Measurements from ENCODE around the gene CHST15. TPM values are rescaled to one million over a fixed set of nuclear protein-coding genes. Genes with fewer than 3 reads are reported as not detected.

CHST15 gene
- total RNA-seq, 1 experiment from 2014 or later: 0.13 TPM

GRCh38 chr10:124000792-124001201, 92.6 kb downstream of the CHST15 start:
- Histone ChIP-seq H3K4me3 (no peak overlapping the region), H3K9me3 (replicated peaks) (no peaks in the 10 kb centered on the region), H3K36me3 (no peaks in the 10 kb centered on the region), H3K27me3 (replicated peaks) (no peaks in the 10 kb centered on the region), H3K4me1 (replicated peaks) (peaks cover 5% of the 10 kb centered on the region), H3K27ac (no peak overlapping the region)
- no peak for DNase-seq (ENCODE audit: low read depth in 1 of 2, low spot score in 2 of 2)

- no peak overlapping the region for H3K4me3 ChIP-seq
- no peak overlapping the region for H3K27ac ChIP-seq
- H3K36me3 ChIP-seq: no peaks in the 10 kb centered on the region
- no peaks in the 10 kb centered on the region for H3K9me3 ChIP-seq (replicated peaks)
- H3K4me1 ChIP-seq (replicated peaks): peaks cover 11% of the 10 kb centered on the region
- no peak for DNase-seq (ENCODE audit: low read depth in 1 of 2, low spot score in 2 of 2)
- no peaks in the 10 kb centered on the region for H3K27me3 ChIP-seq (replicated peaks)
Observed at GRCh38 chr10:123999956-124000615, 93.3 kb downstream of the CHST15 start.

GRCh38 chr10:123999261-123999660, 94.1 kb downstream of the CHST15 start:
- peaks cover 19% of the 10 kb centered on the region for H3K4me1 ChIP-seq (replicated peaks)
- H3K9me3 ChIP-seq (replicated peaks): no peaks in the 10 kb centered on the region
- H3K27ac ChIP-seq: no peak overlapping the region
- H3K36me3 ChIP-seq: no peaks in the 10 kb centered on the region
- no peak overlapping the region for H3K4me3 ChIP-seq
- H3K27me3 ChIP-seq (replicated peaks): no peaks in the 10 kb centered on the region; the same call in 1 of the 2 replicates
- no peak for DNase-seq (ENCODE audit: low read depth in 1 of 2, low spot score in 2 of 2)

- Histone ChIP-seq H3K36me3 (no peaks in the 10 kb centered on the region), H3K27ac (no peak overlapping the region), H3K4me3 (no peak overlapping the region), H3K27me3 (replicated peaks) (no peaks in the 10 kb centered on the region; the same call in 1 of the 2 replicates), H3K9me3 (replicated peaks) (no peaks in the 10 kb centered on the region), H3K4me1 (replicated peaks) (peaks cover 20% of the 10 kb centered on the region)
- peak in 1 of 2 experiments; percentile 18 for DNase-seq (ENCODE audit: low read depth in 1 of 2, low spot score in 2 of 2)
Observed at GRCh38 chr10:123998197-123999141, 94.9 kb downstream of the CHST15 start.

- no peaks in the 10 kb centered on the region; the same call in 1 of the 2 replicates for H3K27me3 ChIP-seq (replicated peaks)
- no peaks in the 10 kb centered on the region for H3K9me3 ChIP-seq (replicated peaks)
- H3K27ac ChIP-seq: no peak overlapping the region
- H3K4me1 ChIP-seq (replicated peaks): peaks cover 20% of the 10 kb centered on the region
- no peak overlapping the region for H3K4me3 ChIP-seq
- no peaks in the 10 kb centered on the region for H3K36me3 ChIP-seq
- peak; percentile 33 to 52 for DNase-seq (ENCODE audit: low read depth in 1 of 2, low spot score in 2 of 2)
Observed at GRCh38 chr10:123997486-123998196, 95.8 kb downstream of the CHST15 start.

GRCh38 chr10:123997013-123997412, 96.4 kb downstream of the CHST15 start:
- no peak for DNase-seq (ENCODE audit: low read depth in 1 of 2, low spot score in 2 of 2)
- peaks cover 20% of the 10 kb centered on the region for H3K4me1 ChIP-seq (replicated peaks)
- no peaks in the 10 kb centered on the region for H3K9me3 ChIP-seq (replicated peaks)
- no peak overlapping the region for H3K4me3 ChIP-seq
- H3K36me3 ChIP-seq: no peaks in the 10 kb centered on the region
- peaks cover 4% of the 10 kb centered on the region; the same call in 1 of the 2 replicates for H3K27me3 ChIP-seq (replicated peaks)
- H3K27ac ChIP-seq: no peak overlapping the region

GRCh38 chr10:123996302-123996701, 97.1 kb downstream of the CHST15 start:
- H3K4me1 ChIP-seq (replicated peaks): peaks cover 20% of the 10 kb centered on the region
- H3K36me3 ChIP-seq: no peaks in the 10 kb centered on the region
- H3K4me3 ChIP-seq: no peak overlapping the region
- no peaks in the 10 kb centered on the region for H3K9me3 ChIP-seq (replicated peaks)
- peaks cover 7% of the 10 kb centered on the region; the same call in 1 of the 2 replicates for H3K27me3 ChIP-seq (replicated peaks)
- no peak overlapping the region for H3K27ac ChIP-seq
- DNase-seq (ENCODE audit: low read depth in 1 of 2, low spot score in 2 of 2): no peak

- no peaks in the 10 kb centered on the region for H3K9me3 ChIP-seq (replicated peaks)
- H3K27ac ChIP-seq: no peak overlapping the region
- peak; percentile 15 to 48 for DNase-seq (ENCODE audit: low read depth in 1 of 2, low spot score in 2 of 2)
- H3K4me3 ChIP-seq: no peak overlapping the region
- peaks cover 14% of the 10 kb centered on the region for H3K27me3 ChIP-seq (replicated peaks)
- peaks cover 20% of the 10 kb centered on the region for H3K4me1 ChIP-seq (replicated peaks)
- H3K36me3 ChIP-seq: no peaks in the 10 kb centered on the region
Observed at GRCh38 chr10:123995461-123996131, 97.8 kb downstream of the CHST15 start.

GRCh38 chr10:123995082-123995460, 98.3 kb downstream of the CHST15 start:
- Histone ChIP-seq H3K4me3 (no peak overlapping the region), H3K4me1 (replicated peaks) (peaks cover 20% of the 10 kb centered on the region), H3K27me3 (replicated peaks) (peaks cover 18% of the 10 kb centered on the region), H3K27ac (no peak overlapping the region), H3K36me3 (no peaks in the 10 kb centered on the region), H3K9me3 (replicated peaks) (no peaks in the 10 kb centered on the region)
- no peak for DNase-seq (ENCODE audit: low read depth in 1 of 2, low spot score in 2 of 2)

GRCh38 chr10:123994417-123995081, 98.8 kb downstream of the CHST15 start:
- Histone ChIP-seq H3K4me1 (replicated peaks) (peaks cover 20% of the 10 kb centered on the region), H3K9me3 (replicated peaks) (no peaks in the 10 kb centered on the region), H3K27ac (no peak overlapping the region), H3K4me3 (no peak overlapping the region), H3K36me3 (no peaks in the 10 kb centered on the region), H3K27me3 (replicated peaks) (peaks cover 18% of the 10 kb centered on the region)
- peak; percentile 66 to 84 for DNase-seq (ENCODE audit: low read depth in 1 of 2, low spot score in 2 of 2)

- no peaks in the 10 kb centered on the region for H3K9me3 ChIP-seq (replicated peaks)
- no peaks in the 10 kb centered on the region for H3K36me3 ChIP-seq
- H3K27me3 ChIP-seq (replicated peaks): peaks cover 18% of the 10 kb centered on the region
- no peak overlapping the region for H3K27ac ChIP-seq
- peaks cover 20% of the 10 kb centered on the region for H3K4me1 ChIP-seq (replicated peaks)
- H3K4me3 ChIP-seq: no peak overlapping the region
- DNase-seq (ENCODE audit: low read depth in 1 of 2, low spot score in 2 of 2): no peak
Observed at GRCh38 chr10:123993534-123994416, 99.6 kb downstream of the CHST15 start.

All from SJSA1 (cell line).